Keratinocyte (primary cell): ENCODE measurements around the gene GRAMD4. TPM values are rescaled to one million over a fixed set of nuclear protein-coding genes. Genes with fewer than 3 reads are reported as not detected.

ENCODE experiments used
- DNase-seq: peaks from one replicate; pipeline ENCODE4 v3.0.0-alpha.2; 2011; ENCODE audit warnings: low read depth, missing footprints, low spot score
- FAIRE-seq: peaks from 2 replicates; lab custom pipeline; 2011; peaks lifted over from hg19 to GRCh38; lab: Jason Lieb, UNC
- H2AFZ ChIP-seq: 2 replicates; pipeline ENCODE4 v1.6.0; 2012; ENCODE audit warnings: low read length, control low read depth, inconsistent platforms; ENCODE audit not compliant: control insufficient read depth
- H3K27ac ChIP-seq: 2 replicates; pipeline ENCODE4 v1.5.1; 2011; ENCODE audit warnings: low read length; ENCODE audit not compliant: control insufficient read depth, insufficient read depth
- H3K27me3 ChIP-seq: 3 replicates; pipeline ENCODE4 v1.6.0; 2011; ENCODE audit warnings: low read length; ENCODE audit not compliant: control insufficient read depth, insufficient read depth; ENCODE audit errors: extremely low read depth
- H3K36me3 ChIP-seq, 2 experiments: 2 replicates in 1 of 2; 3 replicates in 1 of 2; pipeline ENCODE4 v1.5.1; 2011; ENCODE audit warnings: low read length in 2 of 2, mild to moderate bottlenecking in 1 of 2; ENCODE audit not compliant: control insufficient read depth in 2 of 2, insufficient read depth in 2 of 2; ENCODE audit errors: extremely low read depth in 1 of 2
- H3K4me1 ChIP-seq: 3 replicates; pipeline ENCODE4 v1.5.1; 2011; ENCODE audit warnings: low read length; ENCODE audit not compliant: control insufficient read depth, insufficient read depth; ENCODE audit errors: extremely low read depth
- H3K4me2 ChIP-seq: 3 replicates; pipeline ENCODE4 v1.6.0; 2011; ENCODE audit warnings: low read depth, low read length; ENCODE audit not compliant: control insufficient read depth, insufficient read depth; ENCODE audit errors: extremely low read depth
- H3K4me3 ChIP-seq, 3 experiments: fragments of 200-600 bp in 1 of 3; sonication (generic) in 1 of 3; 2 replicates in 2 of 3; 3 replicates in 1 of 3; pipeline ENCODE4 v1.5.1; 2011 to 2016; ENCODE audit warnings: low read length in 3 of 3, mild to moderate bottlenecking in 3 of 3, control low read depth in 2 of 3, inconsistent platforms in 1 of 3, low read depth in 1 of 3, mixed read lengths in 1 of 3, mixed run types in 1 of 3, moderate library complexity in 1 of 3; ENCODE audit not compliant: control insufficient read depth in 2 of 3, insufficient read depth in 2 of 3; ENCODE audit errors: extremely low read depth in 1 of 3
- H3K79me2 ChIP-seq: 2 replicates; pipeline ENCODE4 v1.6.0; 2012; ENCODE audit warnings: low read length; ENCODE audit not compliant: control insufficient read depth, insufficient read depth
- H3K9ac ChIP-seq: 3 replicates; pipeline ENCODE4 v1.6.0; 2011; ENCODE audit warnings: low read length; ENCODE audit not compliant: control insufficient read depth, insufficient read depth; ENCODE audit errors: extremely low read depth
- H3K9me1 ChIP-seq: 3 replicates; pipeline ENCODE4 v1.6.0; 2011; ENCODE audit warnings: low read length; ENCODE audit not compliant: control insufficient read depth, insufficient read depth; ENCODE audit errors: extremely low read depth
- H3K9me3 ChIP-seq: 2 replicates; pipeline ENCODE4 v1.5.1; 2012; ENCODE audit warnings: low read depth, low read length; ENCODE audit not compliant: control insufficient read depth
- H4K20me1 ChIP-seq: 3 replicates; pipeline ENCODE4 v1.6.0; 2011; ENCODE audit warnings: low read length; ENCODE audit not compliant: control insufficient read depth, insufficient read depth; ENCODE audit errors: extremely low read depth
- CTCF ChIP-seq, 3 experiments: IDR thresholded peaks in 1 of 3; conservative IDR thresholded peaks in 1 of 3; optimal IDR thresholded peaks in 1 of 3; 2 replicates in 2 of 3; 3 replicates in 1 of 3; pipeline versions ENCODE3 to v1.5.1; 2011; ENCODE audit warnings: low read length in 3 of 3, mild to moderate bottlenecking in 3 of 3, moderate library complexity in 2 of 3, control low read depth in 1 of 3, inconsistent platforms in 1 of 3; ENCODE audit not compliant: insufficient read depth in 2 of 3; ENCODE audit errors: extremely low read depth in 1 of 3
- EZH2 ChIP-seq: IDR thresholded peaks from one replicate; pipeline ENCODE4 v1.6.1; 2012; ENCODE audit warnings: inconsistent platforms, mild to moderate bottlenecking, low read length, moderate library complexity
- dilution Hi-C: fragments of 300-500 bp; cut with MboI; formaldehyde crosslinking; loops from one replicate; pipeline ENCODE4 v1.7.0; 2020; ENCODE audit warnings: low sequenced_read_pairs; ENCODE audit not compliant: extremely low pct_ligation_motif_present
- polyA plus RNA-seq, 5 experiments: library from polyadenylated mRNA; depleted of rRNA in 3 of 5; stranded (reverse) in 3 of 5; stranded (forward) in 1 of 5; unstranded in 1 of 5; fragments of >200 nt; gene quantifications; 1 replicate in 1 of 5; 2 replicates in 3 of 5; 3 replicates in 1 of 5; pipeline versions ENCODE4 v1.2.1 to v1.2.3, GENCODE V29; 2011 to 2012; ENCODE audit warnings: missing spikeins in 2 of 5, low read depth in 1 of 5, low replicate concordance in 1 of 5

Gene GRAMD4
- polyA plus RNA-seq, 1 donor (not counting 4 experiments of a cell fraction or from before 2014, with no cell fraction given) = 17.3 TPM

GRCh38 chr22:46649141-46650077 lies 29.2 kb downstream of the GRAMD4 start:
- H3K4me3 ChIP-seq = no peak overlapping the region
- FAIRE-seq (no peak), DNase-seq (no peak)
- no peaks in the 10 kb centered on the region for H3K27me3 ChIP-seq
- H4K20me1 ChIP-seq = peaks cover 14% of the 10 kb centered on the region
- no peaks in the 10 kb centered on the region for H3K36me3 ChIP-seq
- H2AFZ ChIP-seq = no peak overlapping the region
- H3K27ac ChIP-seq = no peak overlapping the region
- TF ChIP-seq EZH2 (no peak), CTCF (optimal IDR thresholded peaks at IDR 0.05 in 1 of 3, IDR thresholded peaks at IDR 0.05 in 1 of 3, conservative IDR thresholded peaks at IDR 0.05 in 1 of 3; ENCODE audit: extremely low read depth in 1 of 3, insufficient read depth in 2 of 3, low read length in 3 of 3) (no peak)
- H3K79me2 ChIP-seq = no peaks in the 10 kb centered on the region
- no peak overlapping the region for H3K9ac ChIP-seq
- H3K4me2 ChIP-seq = no peak overlapping the region
- H3K9me3 ChIP-seq = no peaks in the 10 kb centered on the region
- no peaks in the 10 kb centered on the region for H3K9me1 ChIP-seq
- no peaks in the 10 kb centered on the region for H3K4me1 ChIP-seq
- dilution Hi-C loops = no loop called here

GRCh38 chr22:46650078-46650810 lies 30.1 kb downstream of the GRAMD4 start:
- no peak overlapping the region for H2AFZ ChIP-seq
- no peak for TF ChIP-seq CTCF (optimal IDR thresholded peaks at IDR 0.05 in 1 of 3, IDR thresholded peaks at IDR 0.05 in 1 of 3, conservative IDR thresholded peaks at IDR 0.05 in 1 of 3; ENCODE audit: extremely low read depth in 1 of 3, insufficient read depth in 2 of 3, low read length in 3 of 3)
- no peak for TF ChIP-seq EZH2
- no peaks in the 10 kb centered on the region for H3K27me3 ChIP-seq
- H3K4me1 ChIP-seq = peaks cover 6% of the 10 kb centered on the region
- FAIRE-seq = no peak
- H3K9me3 ChIP-seq = no peaks in the 10 kb centered on the region
- no peaks in the 10 kb centered on the region for H3K79me2 ChIP-seq
- DNase-seq = no peak
- no peak overlapping the region for H3K27ac ChIP-seq
- H3K9me1 ChIP-seq = no peaks in the 10 kb centered on the region
- no peak overlapping the region for H3K4me2 ChIP-seq
- peaks cover 18% of the 10 kb centered on the region for H4K20me1 ChIP-seq
- dilution Hi-C loops = no loop called here
- H3K36me3 ChIP-seq = no peaks in the 10 kb centered on the region
- H3K4me3 ChIP-seq = no peak overlapping the region
- H3K9ac ChIP-seq = no peak overlapping the region
